ENCODE measurements around the gene OR10H5. TPM values are rescaled to one million over a fixed set of nuclear protein-coding genes. Genes with fewer than 3 reads are reported as not detected.
"Not testable (repeated sequence)": the region's sequence is repeated elsewhere in the genome, so short reads cannot be mapped to it uniquely, and the experiment has no call there.

The OR10H5 gene
- total RNA-seq, 1 donor from 2014 or later = not detected

GRCh38 chr19:15782211-15782610, 5.2 kb upstream of the OR10H5 start:
- H3K9me3 Mint-ChIP-seq = peaks cover 2% of the 10 kb centered on the region
- TF ChIP-seq, protein P1, sequence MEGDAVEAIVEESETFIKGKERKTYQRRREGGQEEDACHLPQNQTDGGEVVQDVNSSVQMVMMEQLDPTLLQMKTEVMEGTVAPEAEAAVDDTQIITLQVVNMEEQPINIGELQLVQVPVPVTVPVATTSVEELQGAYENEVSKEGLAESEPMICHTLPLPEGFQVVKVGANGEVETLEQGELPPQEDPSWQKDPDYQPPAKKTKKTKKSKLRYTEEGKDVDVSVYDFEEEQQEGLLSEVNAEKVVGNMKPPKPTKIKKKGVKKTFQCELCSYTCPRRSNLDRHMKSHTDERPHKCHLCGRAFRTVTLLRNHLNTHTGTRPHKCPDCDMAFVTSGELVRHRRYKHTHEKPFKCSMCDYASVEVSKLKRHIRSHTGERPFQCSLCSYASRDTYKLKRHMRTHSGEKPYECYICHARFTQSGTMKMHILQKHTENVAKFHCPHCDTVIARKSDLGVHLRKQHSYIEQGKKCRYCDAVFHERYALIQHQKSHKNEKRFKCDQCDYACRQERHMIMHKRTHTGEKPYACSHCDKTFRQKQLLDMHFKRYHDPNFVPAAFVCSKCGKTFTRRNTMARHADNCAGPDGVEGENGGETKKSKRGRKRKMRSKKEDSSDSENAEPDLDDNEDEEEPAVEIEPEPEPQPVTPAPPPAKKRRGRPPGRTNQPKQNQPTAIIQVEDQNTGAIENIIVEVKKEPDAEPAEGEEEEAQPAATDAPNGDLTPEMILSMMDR (IDR thresholded peaks at IDR 0.05) = no peak
- POLR2A ChIA-PET = no interaction called here
- no peak for ATAC-seq (ENCODE audit: low read depth)
- H3K4me3 Mint-ChIP-seq = no peak overlapping the region
- intact Hi-C loops (cut with micrococcal nuclease) = no loop called here
- H3K27me3 Mint-ChIP-seq = peaks cover 11% of the 10 kb centered on the region
- CTCF ChIA-PET = no interaction called here
- no peak overlapping the region for H3K27ac Mint-ChIP-seq
- H3K36me3 Mint-ChIP-seq (ENCODE audit: low read depth) = no peaks in the 10 kb centered on the region
- DNase-seq = no peak
- H3K4me1 Mint-ChIP-seq = no peaks in the 10 kb centered on the region

DNA sequence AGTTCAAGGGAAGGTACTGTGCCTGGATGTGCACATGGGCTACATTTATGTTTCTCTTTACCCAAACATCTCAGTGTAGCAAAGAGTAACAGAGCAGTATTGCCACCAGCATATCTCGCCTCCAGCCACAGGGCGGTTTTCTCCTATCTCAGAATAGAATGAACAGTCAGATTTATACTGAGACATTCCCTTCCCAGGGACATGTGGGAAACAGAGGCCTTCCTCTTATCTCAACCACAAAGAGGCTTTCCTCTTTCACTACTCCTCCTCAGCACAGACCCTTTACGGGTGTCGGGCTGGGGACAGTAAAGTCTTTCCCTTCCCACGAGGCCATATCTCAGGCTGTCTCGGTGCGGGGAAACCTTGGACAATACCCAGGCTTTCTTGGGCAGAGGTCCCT, 4.6 kb upstream of the OR10H5 start:
- POLR2A ChIA-PET; ATAC-seq (ENCODE audit: low read depth); CTCF ChIA-PET: not testable (repeated sequence)

DNA sequence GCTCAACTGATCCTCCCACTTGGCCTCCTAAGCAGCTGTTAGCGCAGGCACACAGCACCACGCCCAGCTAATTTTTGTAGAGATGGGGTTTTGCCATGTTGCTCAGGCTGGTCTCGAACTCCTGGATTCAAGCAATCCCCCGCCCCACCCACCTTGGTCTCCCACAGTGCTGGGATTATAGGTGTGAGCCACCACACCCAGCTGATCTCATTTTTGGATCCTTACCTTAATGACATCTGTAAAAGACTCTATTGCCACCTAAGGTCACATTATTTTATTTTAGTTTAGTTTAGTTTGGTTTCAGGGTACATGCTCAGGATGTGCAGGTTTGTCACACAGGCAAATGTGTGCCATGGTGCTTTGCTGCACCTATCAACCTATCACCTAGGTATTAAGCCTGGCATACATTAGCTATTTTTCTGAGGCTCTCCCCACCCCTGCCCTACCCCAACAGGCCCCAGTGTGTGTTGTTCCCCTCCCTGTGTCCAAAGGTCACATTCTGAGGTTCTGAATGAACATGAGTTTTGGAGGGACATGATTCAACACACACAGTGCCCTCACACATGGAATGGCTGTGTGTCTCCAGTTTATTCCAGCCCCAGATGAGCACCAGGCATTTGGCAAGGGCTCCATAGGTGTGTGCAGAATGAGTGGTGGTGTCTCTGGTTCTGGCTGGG, 1.3 kb downstream of the OR10H5 start:
- H3K27me3 Mint-ChIP-seq = peaks cover 14% of the 10 kb centered on the region
- ChIA-PET POLR2A (no interaction called here), CTCF (no interaction called here)
- intact Hi-C loops (cut with micrococcal nuclease) = no loop called here
- H3K9me3 Mint-ChIP-seq = peaks cover 2% of the 10 kb centered on the region
- H3K36me3 Mint-ChIP-seq (ENCODE audit: low read depth) = no peaks in the 10 kb centered on the region
- no peaks in the 10 kb centered on the region for H3K4me1 Mint-ChIP-seq
- DNase-seq (no peak), ATAC-seq (ENCODE audit: low read depth) (no peak)
- H3K4me3 Mint-ChIP-seq = no peak overlapping the region
- TF ChIP-seq, protein P1 (IDR thresholded peaks at IDR 0.05) = no peak
- no peak overlapping the region for H3K27ac Mint-ChIP-seq

More for the DNA sequence above, 4.6 kb upstream of the OR10H5 start:
- H3K4me3 Mint-ChIP-seq; intact Hi-C loops (cut with micrococcal nuclease); H3K36me3 Mint-ChIP-seq (ENCODE audit: low read depth); DNase-seq; H3K4me1 Mint-ChIP-seq; H3K27me3 Mint-ChIP-seq; H3K9me3 Mint-ChIP-seq; H3K27ac Mint-ChIP-seq: not testable (repeated sequence)

DNA sequence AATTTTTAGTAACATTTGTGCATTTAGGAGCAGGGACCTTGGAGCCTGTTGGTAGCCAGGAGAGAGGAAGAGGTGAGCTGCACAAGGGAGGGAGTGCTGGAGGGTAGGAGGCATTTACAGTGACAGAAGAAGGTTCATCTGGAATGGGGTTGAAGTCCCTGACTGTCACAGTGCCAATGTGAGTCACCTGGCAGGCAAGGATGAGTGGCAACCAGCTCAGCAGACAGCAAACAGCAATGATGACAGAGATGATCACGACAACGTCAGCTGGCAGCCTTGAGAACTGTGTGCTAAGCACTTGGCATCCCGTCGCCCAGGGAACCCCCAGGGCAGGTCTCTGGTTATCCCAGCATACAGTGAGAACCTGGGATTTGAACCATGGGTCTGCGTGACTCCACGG, 2.6 kb downstream of the OR10H5 start:
- TF ChIP-seq, protein P1 (IDR thresholded peaks at IDR 0.05) = no peak

GRCh38 chr19:15794279-15794678, 6.8 kb downstream of the OR10H5 start:
- H3K27ac Mint-ChIP-seq; H3K36me3 Mint-ChIP-seq (ENCODE audit: low read depth); H3K9me3 Mint-ChIP-seq; DNase-seq; H3K4me1 Mint-ChIP-seq; H3K4me3 Mint-ChIP-seq; ATAC-seq (ENCODE audit: low read depth); POLR2A ChIA-PET; intact Hi-C loops (cut with micrococcal nuclease); CTCF ChIA-PET: not testable (repeated sequence)
- peaks cover 23% of the 10 kb centered on the region for H3K27me3 Mint-ChIP-seq

More for the DNA sequence above, 2.6 kb downstream of the OR10H5 start:
- Mint-ChIP-seq H3K27me3 (peaks cover 14% of the 10 kb centered on the region), H3K4me1 (no peaks in the 10 kb centered on the region), H3K27ac (no peak overlapping the region), H3K4me3 (no peak overlapping the region), H3K36me3 (ENCODE audit: low read depth) (no peaks in the 10 kb centered on the region), H3K9me3 (no peaks in the 10 kb centered on the region)
- no peak for DNase-seq
- no peak for ATAC-seq (ENCODE audit: low read depth)
- intact Hi-C loops (cut with micrococcal nuclease) = no loop called here
- ChIA-PET CTCF (no interaction called here), POLR2A (no interaction called here)

- Mint-ChIP-seq H3K27ac (no peak overlapping the region), H3K9me3 (no peaks in the 10 kb centered on the region), H3K4me1 (no peaks in the 10 kb centered on the region), H3K27me3 (peaks cover 41% of the 10 kb centered on the region), H3K36me3 (ENCODE audit: low read depth) (no peaks in the 10 kb centered on the region), H3K4me3 (no peak overlapping the region)
- ChIA-PET POLR2A (interaction anchor here (0.7 kb wide), 1 partner anchor 12 kb away, joined by 7 read pairs; no protein-coding TSS in a partner anchor), CTCF (no interaction called here)
- DNase-seq (no peak), ATAC-seq (ENCODE audit: low read depth) (no peak)
- intact Hi-C loops (cut with micrococcal nuclease) = no loop called here
- TF ChIP-seq, protein P1 (IDR thresholded peaks at IDR 0.05) = no peak
Observed at GRCh38 chr19:15810335-15810734, 22.9 kb downstream of the OR10H5 start.
